Eye (tissue), 1 donor: ENCODE measurements around the gene C14orf119.

ENCODE experiments used
- DNase-seq: peaks from one replicate; pipeline ENCODE4 v3.0.0-alpha.2; 2015

Gene C14orf119

DNA sequence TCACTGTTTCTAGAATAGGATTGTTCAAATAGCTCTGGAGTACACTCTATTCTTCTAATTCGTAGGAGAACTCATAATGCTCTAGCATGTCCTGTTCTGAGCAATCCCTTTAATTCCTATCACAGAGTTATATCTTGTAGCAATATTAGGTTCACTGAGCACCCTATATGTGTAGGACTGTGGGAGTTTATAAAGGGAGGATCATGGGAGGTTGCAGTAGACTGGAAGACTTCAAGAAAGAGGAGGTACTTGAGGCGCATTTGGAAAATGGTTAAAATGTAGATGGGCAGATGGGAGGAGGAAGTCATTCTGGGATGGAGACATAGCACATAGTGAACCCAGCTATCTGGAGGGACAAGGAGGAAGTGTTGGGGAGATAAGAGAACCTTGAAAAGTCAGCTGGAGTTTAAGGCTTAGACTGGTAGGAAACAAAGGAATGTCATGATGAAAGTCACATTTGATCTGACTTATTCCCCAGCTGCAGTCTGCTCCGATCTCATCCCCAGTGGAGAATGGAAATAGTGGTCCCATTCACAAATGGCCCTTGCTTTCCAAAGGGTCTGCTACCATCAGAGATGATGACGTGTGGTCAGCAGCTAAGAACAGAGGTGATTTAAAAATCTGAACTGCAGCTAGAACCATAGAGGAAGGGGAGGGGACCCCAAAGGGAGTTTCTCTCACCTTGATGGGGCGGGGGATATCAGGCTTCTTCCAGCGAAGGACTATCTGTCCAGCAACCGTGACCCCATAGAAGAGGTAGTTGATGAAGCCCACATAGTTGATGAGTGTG, 33.9 kb downstream of the C14orf119 start:
- no peak for DNase-seq

GRCh38 chr14:23129759-23130316, 34.5 kb downstream of the C14orf119 start:
- DNase-seq, result no peak

- DNase-seq, result no peak
Observed at GRCh38 chr14:23130871-23131270, 35.6 kb downstream of the C14orf119 start.

GRCh38 chr14:23131482-23131881, 36.2 kb downstream of the C14orf119 start:
- DNase-seq, result no peak

GRCh38 chr14:23132970-23133369, 37.7 kb downstream of the C14orf119 start:
- no peak for DNase-seq

DNA sequence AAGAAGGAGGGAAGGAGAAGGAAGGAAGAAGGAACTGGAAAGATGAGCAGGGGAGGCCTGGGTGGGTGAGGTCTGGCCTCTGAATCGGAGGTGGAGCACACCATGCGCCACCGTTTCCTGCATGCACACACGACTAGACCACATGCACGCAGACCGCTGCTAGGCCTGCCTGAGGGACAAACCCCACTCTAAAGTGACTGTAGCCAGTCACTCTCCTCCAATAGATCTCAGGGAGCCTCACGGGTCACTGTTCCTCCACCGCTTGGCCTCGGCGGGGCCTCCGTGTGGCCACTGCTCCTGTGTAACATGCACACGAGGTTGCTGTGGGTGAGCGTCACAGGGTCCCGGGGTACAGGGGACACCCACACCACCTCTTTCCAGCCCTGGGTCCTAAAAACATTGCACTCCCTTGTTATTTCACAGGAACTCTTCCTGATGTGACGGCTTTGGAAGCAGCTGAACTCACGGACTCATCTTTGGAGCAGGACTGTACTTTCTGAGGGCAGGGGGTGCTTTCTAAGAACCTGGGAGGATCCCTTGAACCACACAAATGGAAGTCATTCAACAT, 41.3 kb downstream of the C14orf119 start:
- DNase-seq, result no peak

DNA sequence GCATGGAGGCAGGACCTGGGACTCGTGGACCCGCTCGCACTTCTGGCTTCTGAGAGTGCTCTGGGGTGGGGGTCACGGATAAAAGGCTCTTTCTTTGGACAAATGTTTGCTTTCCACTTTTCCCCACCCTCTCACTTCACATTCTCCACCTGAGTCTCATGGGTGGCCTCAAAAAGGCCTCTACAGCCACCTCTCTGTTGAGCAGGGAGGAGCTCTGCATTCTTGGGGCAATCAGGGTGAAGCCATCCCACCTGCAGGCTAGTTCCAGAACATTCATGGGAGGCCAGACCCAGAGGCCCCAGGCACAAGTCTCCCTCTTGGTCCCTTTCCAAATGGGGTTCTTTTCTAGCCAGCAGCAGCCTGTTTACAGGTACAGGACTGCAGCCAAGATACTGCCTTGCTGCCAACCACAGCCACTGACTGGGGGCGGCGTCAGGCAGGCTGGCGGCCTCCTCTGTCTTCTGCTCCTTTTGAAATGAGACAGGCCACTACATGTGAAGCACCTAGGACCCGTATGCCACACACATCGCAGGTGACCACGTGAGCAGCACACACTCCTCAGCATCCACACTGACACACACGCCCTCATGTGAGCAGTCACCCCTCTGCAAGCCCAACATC, 42.0 kb downstream of the C14orf119 start:
- no peak for DNase-seq

GRCh38 chr14:23137813-23138535, 42.7 kb downstream of the C14orf119 start:
- no peak for DNase-seq

DNA sequence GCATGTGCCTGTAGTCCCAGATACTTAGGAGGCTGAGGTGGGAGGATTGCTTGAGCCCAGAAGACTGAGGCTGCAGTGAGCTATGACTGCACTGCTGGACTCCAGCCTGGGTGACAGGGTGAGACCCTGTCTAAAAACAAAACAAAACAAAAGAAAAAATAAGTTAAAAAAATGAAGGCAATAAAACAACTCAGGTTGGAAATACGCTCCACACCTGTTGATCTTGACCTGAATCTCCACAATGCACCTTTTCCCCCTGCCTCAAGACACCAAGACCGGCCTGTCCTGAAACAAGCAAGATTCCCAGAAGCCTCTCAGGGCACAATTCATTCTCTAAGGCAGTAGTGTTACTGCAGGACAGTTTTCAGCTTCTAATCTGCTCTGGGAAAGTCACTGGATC, 44.6 kb downstream of the C14orf119 start:
- no peak for DNase-seq

- peak; percentile 27 for DNase-seq
Observed at GRCh38 chr14:23140371-23140770, 45.1 kb downstream of the C14orf119 start.

DNA sequence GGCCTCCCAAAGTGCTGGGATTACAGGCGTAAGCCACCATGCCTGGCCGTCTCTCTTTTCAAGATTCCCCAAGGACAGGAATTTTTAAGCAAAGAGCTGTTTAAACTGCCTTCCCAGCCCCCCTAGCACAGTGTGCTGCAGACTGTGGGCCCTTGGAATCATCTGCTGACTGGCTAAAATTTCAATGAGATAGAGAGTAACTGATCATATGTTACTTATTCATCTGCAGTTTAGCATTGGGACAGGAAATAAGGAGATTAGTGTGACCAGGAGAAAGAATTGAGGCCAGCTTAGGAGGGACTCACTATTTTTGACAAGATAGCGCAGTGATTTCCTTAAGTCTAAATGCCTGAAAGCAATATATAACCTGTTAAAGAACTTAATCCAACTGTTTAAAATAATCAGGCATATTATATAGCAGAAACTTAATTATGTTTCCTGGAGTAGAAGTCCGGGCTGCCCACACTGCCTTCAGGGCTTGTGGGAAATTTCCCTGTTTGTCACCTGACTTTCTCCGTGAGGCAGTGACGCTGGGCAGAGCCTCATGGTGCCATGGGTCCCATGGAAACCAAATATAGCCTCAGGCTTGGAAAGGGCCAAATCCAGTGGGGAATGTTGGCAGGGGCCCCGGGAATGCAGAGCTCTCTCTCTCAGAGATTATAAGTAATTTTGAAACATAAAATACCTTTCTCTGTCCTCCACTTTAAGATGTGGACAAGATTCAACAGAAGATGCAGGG, 46.6 kb downstream of the C14orf119 start:
- DNase-seq, result peak; percentile 63

DNA sequence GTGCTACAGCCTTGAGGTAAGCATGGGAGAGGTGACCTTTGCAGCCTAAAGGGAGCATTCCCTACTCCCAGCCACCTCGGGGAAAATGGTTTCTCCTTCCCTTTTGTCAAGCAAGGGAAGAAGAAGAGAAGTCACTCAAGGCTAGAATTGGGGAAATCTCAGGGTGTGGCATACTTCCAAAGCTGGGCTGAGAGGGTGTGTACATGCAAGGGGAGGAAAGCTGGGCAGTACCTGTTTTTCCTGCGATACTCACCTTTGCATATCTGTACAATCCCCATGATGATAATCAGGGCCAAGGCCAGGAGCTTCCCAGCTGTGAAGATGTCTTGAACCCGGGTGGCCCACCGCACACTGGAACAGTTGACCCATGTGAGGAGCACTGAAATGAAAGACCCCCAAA, 47.5 kb downstream of the C14orf119 start:
- DNase-seq, result no peak

DNA sequence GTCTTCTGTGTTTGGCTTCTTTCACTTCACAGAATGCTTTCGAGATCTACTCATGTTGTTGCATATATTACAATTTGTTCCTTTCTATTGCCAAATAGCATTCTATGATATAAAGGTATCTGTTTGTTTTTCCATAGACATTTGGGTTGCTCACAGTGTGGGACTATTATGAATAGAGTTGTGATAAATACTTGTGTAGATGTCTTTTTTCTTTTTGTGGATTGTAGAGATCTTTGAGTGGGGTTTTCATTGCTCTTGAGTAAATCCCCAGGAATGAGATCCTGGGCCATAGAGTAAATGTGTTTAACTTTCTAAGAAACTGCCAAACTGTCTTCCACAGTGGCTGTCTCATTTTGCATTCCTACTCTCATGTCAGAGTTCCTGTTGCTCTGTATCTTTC, 48.6 kb downstream of the C14orf119 start:
- DNase-seq, result no peak

DNA sequence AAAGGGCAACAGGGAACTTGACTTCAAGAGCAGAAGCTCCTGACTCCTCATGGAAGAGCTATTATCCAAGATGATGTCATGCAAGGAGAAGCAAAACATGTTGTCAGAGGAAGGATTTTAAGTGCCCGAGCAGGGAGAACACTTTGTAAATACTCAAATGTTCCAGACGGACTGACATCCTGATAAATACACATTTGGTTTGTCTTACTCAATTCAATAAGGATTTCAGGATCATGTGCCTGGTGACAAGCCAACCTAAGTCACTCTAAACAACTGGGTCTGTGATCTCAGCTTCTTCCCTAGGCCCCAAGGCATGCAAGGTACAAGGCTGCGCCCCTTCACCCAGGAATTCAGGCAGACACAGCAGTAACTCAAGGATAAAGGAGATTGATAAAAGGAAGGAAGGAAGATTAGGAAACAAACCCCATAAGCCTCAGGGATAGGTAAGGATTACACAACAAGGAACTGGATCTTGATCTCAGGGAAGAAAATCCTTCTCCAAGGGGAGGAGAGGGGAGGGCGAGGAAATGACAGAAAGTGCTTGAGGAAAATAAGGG, 50.6 kb downstream of the C14orf119 start:
- DNase-seq, result no peak

DNA sequence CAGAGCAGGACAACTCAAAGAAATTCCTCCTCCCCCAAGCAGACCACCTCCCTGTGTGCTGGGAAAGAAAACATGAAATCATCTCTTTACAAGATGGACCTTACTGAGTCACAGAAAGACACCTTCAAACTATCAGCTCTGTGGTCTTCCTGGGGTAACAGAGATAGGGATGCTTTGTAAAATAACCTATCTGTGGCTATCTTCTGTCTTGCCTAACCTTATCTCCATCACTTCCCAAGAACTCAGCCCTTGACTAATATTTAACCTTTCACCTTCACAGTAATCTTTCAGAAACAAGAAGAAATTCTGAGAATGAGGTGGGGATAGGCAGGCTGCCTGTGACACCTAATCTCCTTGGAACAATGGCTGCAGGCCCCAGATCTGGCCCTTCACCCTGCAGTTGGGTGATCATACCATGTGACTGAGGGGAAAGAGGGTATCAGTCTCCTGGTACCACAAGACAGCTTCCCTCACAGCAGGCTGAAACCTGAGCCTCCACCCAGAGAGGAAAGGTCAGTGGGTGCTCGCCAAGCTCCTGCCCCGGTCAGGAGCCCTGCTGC, 51.1 kb downstream of the C14orf119 start:
- DNase-seq, result no peak

DNA sequence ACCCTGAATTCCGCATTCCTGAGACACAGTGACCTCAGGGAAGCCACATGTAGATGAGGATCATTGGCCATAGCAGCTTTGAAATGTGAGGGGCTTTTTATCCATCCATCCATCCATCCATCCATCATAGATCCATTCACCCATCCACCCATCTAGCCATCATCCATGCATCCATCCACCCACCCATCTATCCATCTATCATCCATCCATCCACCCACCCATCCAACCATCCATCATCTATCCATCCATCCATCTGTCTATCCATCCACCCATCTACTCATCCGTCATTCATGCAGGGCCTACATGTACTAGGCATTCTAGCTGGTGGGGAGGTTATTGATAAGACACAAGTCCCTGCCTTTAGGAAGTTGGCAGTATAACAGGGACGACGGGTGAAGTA, 51.7 kb downstream of the C14orf119 start:
- DNase-seq, result no peak

DNA sequence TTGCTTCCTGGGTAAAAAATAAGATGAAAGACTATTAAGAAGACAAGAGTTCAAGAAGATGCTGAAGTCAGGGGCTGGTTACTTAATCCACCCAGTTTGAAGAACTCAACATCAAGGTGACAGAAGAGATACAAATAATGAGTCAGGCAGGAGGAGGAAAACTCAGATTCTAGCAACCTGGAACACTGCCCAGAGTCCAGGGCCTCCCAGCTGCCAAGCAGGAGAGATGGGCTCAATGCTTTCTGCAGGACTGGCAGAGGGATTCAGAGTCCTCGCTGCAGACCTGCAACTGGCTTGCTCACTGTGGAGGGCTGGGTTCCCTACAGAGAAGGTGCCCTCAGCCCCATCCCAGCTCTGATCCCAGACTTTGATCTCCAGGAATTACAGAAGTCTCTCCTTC, 52.4 kb downstream of the C14orf119 start:
- DNase-seq, result no peak

DNA sequence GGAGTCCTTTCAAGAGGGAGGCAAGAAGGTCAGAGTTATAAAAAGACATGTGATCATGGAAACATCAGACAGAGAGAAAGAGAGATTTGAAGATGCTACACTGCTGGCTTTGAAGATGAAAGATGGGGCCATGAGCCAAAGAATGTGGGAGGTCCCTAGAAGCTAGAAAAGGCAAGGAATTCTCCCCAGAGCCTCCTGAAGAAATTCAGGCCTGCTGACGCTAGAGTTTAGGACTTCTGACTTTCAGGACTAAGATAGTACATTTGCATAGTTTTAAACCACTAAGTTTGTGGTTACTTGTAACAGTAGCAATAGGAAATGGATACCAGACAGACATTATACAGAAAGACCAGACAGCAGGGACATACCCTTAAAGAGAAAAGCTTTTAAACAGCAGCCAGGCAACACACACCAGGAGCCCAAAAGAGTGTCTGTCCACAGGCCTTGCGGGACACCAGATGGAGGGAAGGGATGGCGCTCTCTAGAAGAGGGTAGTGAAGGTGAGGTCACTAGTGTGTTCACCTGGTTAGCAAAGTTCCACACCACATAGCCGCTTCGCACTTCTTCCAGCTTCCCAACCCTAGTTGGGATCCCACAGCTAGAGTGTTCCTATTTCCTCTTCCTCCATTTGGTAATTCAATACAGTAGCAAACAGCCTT, 53.4 kb downstream of the C14orf119 start:
- DNase-seq, result no peak

- no peak for DNase-seq
Observed at GRCh38 chr14:23149745-23150144, 54.4 kb downstream of the C14orf119 start.
